Measurements from ENCODE around the gene MED12L.

The MED12L gene

GRCh38 chr3:151395806-151396205 is 310.3 kb downstream of the MED12L start:
- no peaks in the 10 kb centered on the region for H3K27me3 ChIP-seq
- TF ChIP-seq CTCF (IDR thresholded peaks at IDR 0.05; ENCODE audit: low read depth, low read length): no peak
- H3K9me3 ChIP-seq: no peaks in the 10 kb centered on the region
- no peak overlapping the region for H3K4me3 ChIP-seq (ENCODE audit: low read depth, low read length)
- DNase-seq: no peak
- H3K4me1 ChIP-seq: no peaks in the 10 kb centered on the region
- no peaks in the 10 kb centered on the region for H3K36me3 ChIP-seq

- H3K36me3 ChIP-seq: no peaks in the 10 kb centered on the region
- no peaks in the 10 kb centered on the region for H3K27me3 ChIP-seq
- H3K4me3 ChIP-seq (ENCODE audit: low read depth, low read length): no peak overlapping the region
- TF ChIP-seq CTCF (IDR thresholded peaks at IDR 0.05; ENCODE audit: low read depth, low read length): no peak
- DNase-seq: no peak
- no peaks in the 10 kb centered on the region for H3K9me3 ChIP-seq
- no peaks in the 10 kb centered on the region; the same call in 1 of the 2 replicates for H3K4me1 ChIP-seq
These were observed 313.4 kb downstream of the MED12L start for GRCh38 chr3:151398895-151399294.

GRCh38 chr3:151400341-151400740 is 314.9 kb downstream of the MED12L start:
- no peaks in the 10 kb centered on the region for H3K36me3 ChIP-seq
- H3K4me3 ChIP-seq (ENCODE audit: low read depth, low read length): no peak overlapping the region
- no peaks in the 10 kb centered on the region; the same call in 1 of the 2 replicates for H3K4me1 ChIP-seq
- DNase-seq: no peak
- H3K9me3 ChIP-seq: no peaks in the 10 kb centered on the region
- H3K27me3 ChIP-seq: no peaks in the 10 kb centered on the region
- no peak for TF ChIP-seq CTCF (IDR thresholded peaks at IDR 0.05; ENCODE audit: low read depth, low read length)

- H3K4me3 ChIP-seq (ENCODE audit: low read depth, low read length): no peak overlapping the region
- TF ChIP-seq CTCF (IDR thresholded peaks at IDR 0.05; ENCODE audit: low read depth, low read length): no peak
- no peaks in the 10 kb centered on the region; the same call in 1 of the 2 replicates for H3K4me1 ChIP-seq
- no peaks in the 10 kb centered on the region for H3K36me3 ChIP-seq
- no peaks in the 10 kb centered on the region for H3K9me3 ChIP-seq
- H3K27me3 ChIP-seq: no peaks in the 10 kb centered on the region
- DNase-seq: no peak
These were observed 316.9 kb downstream of the MED12L start for GRCh38 chr3:151402349-151402748.

GRCh38 chr3:151403246-151403645 is 317.8 kb downstream of the MED12L start:
- Histone ChIP-seq H3K4me3 (ENCODE audit: low read depth, low read length) (no peak overlapping the region), H3K9me3 (no peaks in the 10 kb centered on the region), H3K27me3 (no peaks in the 10 kb centered on the region), H3K4me1 (no peaks in the 10 kb centered on the region; the same call in 1 of the 2 replicates), H3K36me3 (no peaks in the 10 kb centered on the region)
- no peak for DNase-seq
- TF ChIP-seq CTCF (IDR thresholded peaks at IDR 0.05; ENCODE audit: low read depth, low read length): no peak

- TF ChIP-seq CTCF (IDR thresholded peaks at IDR 0.05; ENCODE audit: low read depth, low read length): no peak
- no peak for DNase-seq
These were observed 318.9 kb downstream of the MED12L start for GRCh38 chr3:151404316-151404715.

More at GRCh38 chr3:151404316-151404715, 318.9 kb downstream of the MED12L start:
- Histone ChIP-seq H3K4me3 (ENCODE audit: low read depth, low read length) (no peak overlapping the region), H3K27me3 (no peaks in the 10 kb centered on the region), H3K9me3 (no peaks in the 10 kb centered on the region), H3K4me1 (no peaks in the 10 kb centered on the region; the same call in 1 of the 2 replicates), H3K36me3 (no peaks in the 10 kb centered on the region)
